GM19238 (cell line): ENCODE measurements around the gene GRB10.
"Not testable (repeated sequence)": the region's sequence is repeated elsewhere in the genome, so short reads cannot be mapped to it uniquely, and the experiment has no call there.

Source experiments
- DNase-seq: peaks from one replicate; pipeline ENCODE4 v3.0.0; 2011; ENCODE audit warnings: low spot score; ENCODE audit not compliant: insufficient read length

Gene GRB10

DNA sequence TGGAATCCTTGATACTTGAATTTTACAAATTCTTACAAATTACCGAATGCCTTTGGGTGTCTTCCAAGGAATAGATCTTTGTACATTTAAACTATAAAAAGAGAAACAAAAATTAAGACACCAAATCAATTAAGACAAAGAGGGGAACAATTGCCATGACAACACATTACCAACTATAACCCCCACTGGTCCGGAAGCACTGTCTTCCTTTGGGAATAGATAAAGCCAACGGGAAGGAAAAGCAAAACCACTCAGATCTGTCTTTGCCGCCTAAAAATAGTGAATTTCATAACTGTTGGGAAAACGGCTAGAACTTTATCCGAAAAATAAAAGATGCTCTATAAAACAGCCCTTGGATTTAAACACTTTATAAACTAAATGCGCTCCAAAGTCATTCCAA lies 37.4 kb downstream of the GRB10 start:
- DNase-seq, result no peak

- no peak for DNase-seq
These were observed 38.8 kb downstream of the GRB10 start for GRCh38 chr7:50743893-50744292.

DNA sequence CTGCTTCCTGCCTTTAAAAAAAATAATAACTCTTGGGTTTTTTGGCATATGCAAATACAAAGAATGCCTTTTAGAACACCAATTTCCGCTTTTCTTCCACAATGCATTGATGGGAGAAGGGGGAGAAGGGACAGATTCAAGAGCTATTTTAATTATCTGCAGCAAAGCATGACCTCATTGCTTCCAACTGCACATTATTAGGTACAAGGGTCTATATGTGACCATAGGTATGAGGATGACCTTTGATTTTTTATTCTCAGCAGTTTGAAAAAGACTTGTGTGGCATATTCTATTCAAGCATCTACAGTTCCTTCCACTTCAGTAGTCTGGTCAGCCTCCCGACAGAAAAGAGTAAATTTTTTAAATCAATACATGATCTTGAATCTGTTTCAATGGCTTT lies 39.7 kb downstream of the GRB10 start:
- no peak for DNase-seq

DNA sequence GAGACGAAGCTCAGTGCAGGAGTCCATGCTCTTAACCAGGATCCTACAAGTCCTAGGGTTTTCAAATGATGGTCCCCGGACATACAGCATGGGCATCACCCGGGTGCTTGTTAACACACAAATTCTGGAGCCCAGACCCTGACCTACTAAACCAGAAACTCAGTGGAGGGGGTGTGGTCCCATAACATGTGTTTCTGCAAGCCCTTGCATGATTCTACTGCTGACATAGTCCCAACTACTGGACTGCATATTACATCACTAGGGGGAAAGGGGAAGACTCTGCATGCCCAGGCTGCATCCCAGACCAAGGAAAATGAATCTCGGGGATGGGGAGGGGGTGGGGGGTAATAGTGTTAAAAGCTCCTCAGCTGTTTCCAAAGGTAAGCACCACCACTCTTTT lies 40.3 kb downstream of the GRB10 start:
- DNase-seq, result no peak

- DNase-seq, result no peak
These were observed 42.8 kb downstream of the GRB10 start for GRCh38 chr7:50739744-50740435.

- DNase-seq, result no peak
These were observed 43.8 kb downstream of the GRB10 start for GRCh38 chr7:50738932-50739331.

DNA sequence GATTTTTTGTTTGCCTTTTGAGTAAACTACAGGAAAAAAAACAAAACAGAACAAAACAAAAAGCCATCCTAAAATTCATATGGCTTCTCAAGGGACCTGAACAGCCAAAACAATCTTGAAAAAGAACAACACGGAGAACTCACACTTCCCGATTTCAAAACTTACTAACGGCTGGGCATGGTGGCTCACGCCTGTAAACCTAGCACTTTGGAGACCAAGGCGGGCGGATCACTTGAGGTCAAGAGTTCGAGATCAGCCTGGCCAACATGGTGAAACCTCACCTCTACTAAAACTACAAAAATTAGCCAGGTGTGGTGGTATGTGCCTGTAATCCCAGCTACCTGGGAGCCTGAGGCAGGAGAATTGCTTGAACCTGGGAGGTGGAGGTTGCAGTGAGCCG lies 46.9 kb downstream of the GRB10 start:
- not testable (repeated sequence) for DNase-seq

GRCh38 chr7:50735333-50735732 lies 47.4 kb downstream of the GRB10 start:
- no peak for DNase-seq

- no peak for DNase-seq
These were observed 48.5 kb downstream of the GRB10 start for GRCh38 chr7:50734246-50734645.

GRCh38 chr7:50733552-50733951 lies 49.1 kb downstream of the GRB10 start:
- no peak for DNase-seq

DNA sequence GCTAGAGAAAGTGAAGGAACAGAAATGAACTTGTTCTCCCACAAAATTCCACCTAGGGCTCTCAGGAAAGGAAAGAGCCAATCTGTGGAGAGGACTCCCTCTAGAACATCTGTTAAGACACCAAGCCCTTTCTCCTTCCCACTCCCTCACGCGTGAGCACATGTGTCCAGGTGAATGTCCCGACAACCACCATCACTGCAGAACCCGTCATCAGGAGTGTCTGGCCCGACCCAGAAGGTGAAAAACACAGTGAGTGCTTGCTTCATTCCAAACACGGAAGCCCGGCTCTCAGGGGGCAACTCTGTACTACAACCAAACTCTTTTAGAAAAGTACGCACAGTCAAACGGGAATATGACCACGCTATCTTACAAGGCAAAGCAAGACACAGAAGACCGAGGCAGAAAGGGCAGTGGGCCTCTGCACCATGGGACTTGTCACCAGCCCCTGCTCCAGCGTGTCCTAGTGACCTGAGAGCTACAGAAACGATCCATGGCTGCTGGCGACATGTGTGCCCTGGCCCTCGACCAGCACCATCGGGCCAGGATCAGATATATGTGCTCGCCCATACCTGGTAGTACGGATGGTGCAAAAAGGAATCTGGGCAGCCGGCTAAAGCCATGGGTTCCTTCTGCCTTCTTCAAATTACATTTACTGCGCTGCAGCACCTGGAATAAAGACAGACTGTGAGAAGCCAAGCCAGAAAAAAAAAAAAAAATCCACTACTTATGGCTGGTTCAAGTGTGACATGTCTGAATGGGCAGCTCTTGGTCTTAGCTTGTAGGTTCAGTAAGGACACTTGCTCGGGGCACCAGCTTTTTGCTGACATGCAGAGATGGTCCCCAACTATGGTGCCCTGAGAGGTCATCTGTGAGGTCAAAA lies 50.8 kb downstream of the GRB10 start:
- DNase-seq, result no peak

DNA sequence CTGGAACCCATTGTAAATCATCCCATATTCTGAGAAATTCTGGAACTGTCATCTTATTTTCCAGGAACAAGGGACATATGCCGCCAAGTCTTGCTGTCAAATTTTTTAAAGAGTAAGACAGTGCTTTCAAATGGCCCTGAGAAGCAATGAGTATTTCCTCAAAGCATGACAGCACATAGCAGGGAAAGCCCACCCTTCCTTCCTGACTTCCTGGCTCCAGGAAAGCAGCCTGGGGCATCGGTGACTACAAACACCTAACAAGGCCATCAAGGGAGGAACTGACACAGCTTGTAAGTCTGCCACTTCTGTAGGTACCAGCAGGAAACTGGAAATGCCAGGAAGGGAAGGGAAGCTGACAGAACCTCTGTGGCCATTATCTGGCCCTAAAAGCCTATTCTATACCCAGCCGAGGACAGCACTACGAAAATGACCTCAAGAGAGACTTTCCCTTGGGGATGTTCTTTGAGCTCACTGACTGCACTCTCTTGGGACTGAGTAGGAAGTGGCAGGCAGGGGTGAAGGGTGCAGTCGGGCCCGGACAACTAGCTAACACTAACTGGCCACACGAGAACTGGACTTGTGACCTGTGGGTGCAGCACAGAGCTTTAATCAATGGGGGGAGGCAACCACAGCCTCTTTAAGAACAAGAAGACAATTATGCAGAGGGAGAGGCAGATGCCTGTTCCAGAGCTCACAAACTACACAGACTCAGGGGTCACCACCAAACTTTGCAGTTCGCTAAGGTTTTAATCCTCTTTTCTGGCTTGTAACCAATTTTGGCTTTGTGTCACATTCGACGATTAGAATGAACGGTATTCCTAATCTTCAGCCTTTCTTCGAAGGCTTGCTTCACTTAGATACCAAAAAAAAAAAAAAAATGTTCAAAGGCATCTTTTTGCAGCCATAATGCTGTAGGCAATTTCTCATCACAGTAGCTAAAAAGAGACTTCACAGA lies 52.0 kb downstream of the GRB10 start:
- no peak for DNase-seq

DNA sequence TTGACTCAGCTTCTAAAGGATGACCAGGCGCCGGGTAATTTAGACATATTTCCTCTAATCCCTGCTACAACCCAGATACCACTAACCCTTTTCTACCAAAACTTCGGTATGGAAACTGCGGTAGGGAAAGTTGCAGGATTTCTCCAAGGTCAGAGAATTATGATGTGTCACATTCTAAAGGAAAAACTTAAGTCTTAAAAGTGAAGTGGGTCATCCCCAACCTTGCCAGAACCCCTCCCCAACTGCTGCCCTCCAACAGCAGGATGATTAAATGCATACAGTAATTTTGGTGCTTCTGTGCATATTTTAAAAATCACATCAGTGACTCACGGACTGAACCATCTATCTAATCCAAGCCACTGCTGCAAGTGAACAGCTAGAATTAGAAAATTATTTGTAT lies 52.7 kb downstream of the GRB10 start:
- DNase-seq, result no peak

DNA sequence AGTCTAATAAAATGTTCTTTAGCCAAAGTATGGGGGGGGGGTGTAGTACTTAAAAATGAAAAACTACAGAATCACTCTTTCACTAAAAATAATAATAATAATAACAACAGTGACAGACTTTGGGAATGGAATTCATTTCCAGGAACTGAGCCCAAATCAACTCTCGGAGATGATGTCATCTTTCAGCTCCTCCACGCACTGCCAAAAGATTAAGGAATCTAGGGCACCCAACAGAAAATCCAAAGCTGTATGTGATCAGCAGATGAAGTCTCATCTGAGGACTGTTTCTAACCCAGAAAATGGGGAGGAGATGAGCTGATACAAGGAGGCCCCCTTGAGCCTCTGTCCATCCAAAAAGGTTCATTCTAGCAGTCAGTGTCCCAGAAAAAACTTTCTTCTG lies 54.5 kb downstream of the GRB10 start:
- DNase-seq, result no peak

DNA sequence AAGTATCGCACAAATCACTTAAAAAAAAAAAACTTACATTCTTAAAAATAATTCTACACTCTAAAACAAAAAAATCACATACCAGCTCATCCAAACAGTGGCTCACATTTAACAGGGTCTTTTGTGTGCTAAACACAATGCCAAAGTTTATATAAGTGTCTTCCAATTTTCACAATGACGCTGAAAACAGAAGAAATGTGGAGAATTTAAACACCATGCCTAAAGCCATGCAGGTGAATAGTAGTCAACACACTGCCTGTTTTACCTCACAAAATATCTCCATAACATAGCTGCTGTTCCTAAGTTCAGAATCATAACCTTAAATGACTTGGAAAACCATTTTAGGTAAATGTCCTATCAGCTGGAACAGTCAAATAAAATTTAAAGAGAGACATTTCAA lies 55.0 kb downstream of the GRB10 start:
- DNase-seq, result no peak

DNA sequence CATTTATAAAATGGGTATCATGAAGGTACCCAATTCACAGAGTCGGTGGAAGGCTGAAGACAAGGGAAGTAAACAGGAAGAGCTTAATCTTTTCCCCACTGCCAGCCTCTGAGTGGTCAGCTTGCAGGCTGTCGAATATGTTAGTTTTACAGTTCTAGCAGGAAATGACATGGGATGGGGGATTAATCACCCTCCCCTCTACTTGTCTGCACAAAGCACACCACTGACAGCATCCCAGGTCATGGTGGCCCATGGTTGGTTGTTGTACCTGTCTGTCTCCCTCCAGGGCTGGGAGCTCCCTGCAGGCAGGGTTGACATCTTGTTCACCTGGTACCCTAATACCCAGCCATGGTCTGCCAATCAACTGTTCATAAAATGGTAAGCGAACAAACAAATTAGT lies 55.6 kb downstream of the GRB10 start:
- no peak for DNase-seq

DNA sequence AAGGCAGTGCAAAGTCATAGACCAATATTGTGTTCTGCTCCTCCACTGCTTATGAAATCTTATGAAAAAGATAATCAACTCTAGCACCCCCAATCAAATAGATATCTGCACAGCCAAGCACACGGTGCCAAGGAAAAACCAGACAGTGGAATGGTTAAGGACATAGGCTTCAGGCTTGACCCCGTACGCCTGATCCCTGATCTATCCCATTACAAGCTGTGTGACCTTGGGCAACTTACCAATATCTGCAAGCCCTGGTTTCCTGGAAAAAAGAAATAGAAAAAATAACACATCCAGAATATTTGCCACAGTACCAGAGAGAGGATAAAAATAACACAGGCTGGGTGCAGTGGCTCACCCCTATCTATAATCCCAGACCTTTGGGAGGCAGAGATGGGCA lies 56.9 kb downstream of the GRB10 start:
- DNase-seq, result no peak

DNA sequence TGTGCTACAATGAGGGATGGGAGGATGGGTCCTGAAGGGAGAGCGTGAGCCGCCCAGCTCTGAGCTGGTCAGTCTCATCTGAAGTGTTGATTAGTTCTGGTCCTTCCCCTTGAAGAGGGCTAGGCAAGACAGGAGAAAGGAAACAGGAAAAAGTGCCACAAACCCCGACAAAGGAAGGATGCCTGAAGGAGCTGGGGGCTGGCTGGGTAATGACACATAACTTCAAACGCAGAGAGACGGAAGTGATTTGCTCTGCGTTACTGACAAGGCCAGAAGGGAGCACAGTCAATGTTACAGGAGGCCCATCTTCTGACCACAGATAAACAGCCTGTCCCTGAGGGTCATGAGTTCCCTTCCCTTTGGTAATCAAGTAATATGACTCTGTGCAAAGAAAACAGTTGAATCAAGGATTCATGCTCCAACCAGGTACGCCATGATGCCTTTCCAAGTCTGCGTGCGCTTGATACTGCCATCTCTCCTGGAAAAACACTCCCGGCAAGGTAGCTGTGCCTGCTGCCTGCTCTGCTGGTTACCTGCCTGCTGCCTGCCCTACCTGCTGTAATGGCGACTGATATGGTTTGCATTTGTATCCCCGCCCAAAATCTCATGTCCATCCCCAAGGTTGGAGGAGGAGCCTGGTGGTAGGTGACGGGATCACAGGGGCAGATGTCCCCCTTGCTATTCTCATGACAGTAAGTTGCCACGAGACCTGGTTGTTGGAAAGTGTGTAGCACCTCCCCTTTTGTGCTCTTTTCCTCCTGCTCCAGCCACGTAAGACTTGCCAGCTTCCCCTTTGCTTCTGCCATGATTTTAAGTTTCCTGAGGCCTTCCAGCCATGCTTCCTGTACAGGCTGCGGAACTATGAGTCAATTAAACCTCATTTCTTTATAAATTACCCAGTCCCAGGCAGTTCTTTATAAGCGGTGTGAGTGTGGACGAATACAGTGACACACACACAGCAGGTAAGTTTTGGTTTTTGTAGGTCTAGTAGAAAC lies 57.9 kb downstream of the GRB10 start:
- DNase-seq, result no peak

DNA sequence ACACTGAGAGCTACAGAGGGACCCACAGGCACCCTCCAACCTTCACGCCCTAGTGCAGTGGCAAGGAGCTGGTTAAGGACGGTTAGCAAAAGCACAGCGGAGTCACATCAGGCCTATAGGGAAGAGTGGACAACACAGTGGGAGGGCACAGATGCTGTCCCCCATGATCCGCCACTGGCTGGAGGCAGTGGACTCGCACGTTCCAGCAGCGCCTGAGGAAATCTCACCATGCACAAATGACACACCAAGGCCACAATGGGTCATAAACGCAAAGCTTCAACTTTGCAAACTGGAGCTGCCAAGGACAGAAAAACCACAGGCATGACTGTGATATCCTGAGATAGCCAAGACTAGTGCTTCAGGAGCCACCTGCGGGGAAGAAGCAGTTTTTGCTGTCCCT lies 58.8 kb downstream of the GRB10 start:
- no peak for DNase-seq

DNA sequence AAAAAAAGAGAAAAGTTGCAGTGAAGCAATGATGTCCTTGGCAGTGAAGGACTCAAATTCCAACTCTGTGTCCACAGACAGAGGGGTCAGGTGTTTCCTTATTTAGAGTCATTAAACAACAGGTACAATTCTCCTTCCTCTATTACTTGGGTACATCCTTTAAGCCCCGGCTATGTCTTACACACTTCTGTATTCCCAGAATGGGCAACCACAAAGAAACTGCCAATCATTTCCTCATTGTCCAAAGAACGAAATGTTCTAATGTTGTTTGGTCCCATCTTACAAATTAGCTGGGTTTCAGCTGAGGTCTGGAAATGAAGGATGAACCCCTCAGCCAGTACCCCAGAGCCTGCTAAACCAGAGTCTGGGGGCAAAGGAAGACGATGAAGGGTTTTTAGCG lies 59.5 kb downstream of the GRB10 start:
- no peak for DNase-seq
